Measurements from ENCODE around the gene TAF1.

- no peak for TF ChIP-seq CTCF (conservative IDR thresholded peaks at IDR 0.05)
- no peak for TF ChIP-seq EZH2 (IDR thresholded peaks at IDR 0.05; ENCODE audit: low read depth)
Observed at GRCh38 chrX:71453056-71453455, 86.9 kb downstream of the TAF1 start.
